Kidney (tissue), 14 donors: ENCODE measurements around the gene INPP5D. TPM values are rescaled to one million over a fixed set of nuclear protein-coding genes. Genes with fewer than 3 reads are reported as not detected.

ENCODE experiments used
- DNase-seq, 5 donors: peaks; one replicate each; pipeline ENCODE4 v3.0.0-alpha.2; 2013 to 2020
- FAIRE-seq: peaks from 2 replicates; lab custom pipeline; 2012; peaks lifted over from hg19 to GRCh38; lab: Jason Lieb, UNC
- H3K27ac ChIP-seq, 2 donors: one replicate each; pipeline ENCODE4 v1.7.0; 2013; ENCODE audit warnings: low read depth in 2 of 2, low read length in 2 of 2, inconsistent platforms in 1 of 2
- H3K27me3 ChIP-seq: one replicate; pipeline ENCODE4 v1.7.1; 2013; ENCODE audit warnings: low read length, inconsistent platforms; ENCODE audit not compliant: control insufficient read depth, insufficient read depth
- H3K36me3 ChIP-seq, 3 donors: one replicate each; pipeline versions ENCODE4 v1.7.0 to v1.7.1; 2013; ENCODE audit warnings: low read length in 3 of 3, control low read depth in 1 of 3, inconsistent platforms in 1 of 3; ENCODE audit not compliant: insufficient read depth in 3 of 3, control insufficient read depth in 2 of 3
- H3K4me1 ChIP-seq, 3 donors: one replicate each; pipeline versions ENCODE4 v1.7.0 to v1.7.1; 2013; ENCODE audit warnings: low read length in 3 of 3, inconsistent platforms in 1 of 3, low read depth in 1 of 3; ENCODE audit not compliant: control insufficient read depth in 2 of 3, insufficient read depth in 2 of 3
- H3K4me3 ChIP-seq, 3 donors: one replicate each; pipeline versions ENCODE4 v1.7.0 to v1.8.1; 2013; ENCODE audit warnings: low read length in 3 of 3, control low read depth in 1 of 3, inconsistent platforms in 1 of 3
- H3K9ac ChIP-seq, 3 donors: one replicate each; pipeline versions ENCODE4 v1.7.0 to v1.7.1; 2013; ENCODE audit warnings: low read length in 3 of 3, control low read depth in 1 of 3, inconsistent platforms in 1 of 3
- H3K9me3 ChIP-seq, 3 donors: one replicate each; pipeline versions ENCODE4 v1.7.0 to v1.7.1; 2013; ENCODE audit warnings: low read length in 3 of 3, control low read depth in 1 of 3, inconsistent platforms in 1 of 3; ENCODE audit not compliant: control insufficient read depth in 2 of 3, insufficient read depth in 1 of 3
- intact Hi-C: fragments of 100-400 bp; cut with DNase I; formaldehyde crosslinking; loops from one replicate; pipeline ENCODE4 v1.11.1; 2022
- polyA plus RNA-seq: library from polyadenylated mRNA; stranded (reverse); fragments of 350-450 nt; fragmentation: Illumina TruSeq; extraction: RNeasy Lipid Tissue Mini Kit (QIAGEN cat#74804); gene quantifications from one replicate; pipeline ENCODE4 v1.2.3, GENCODE V29; 2014; ENCODE audit warnings: low read depth, low replicate concordance; ENCODE audit not compliant: insufficient read depth
- total RNA-seq: library from RNA; stranded (reverse); fragmentation: NEBNext Ultra II Directional; extraction: Animal tissue kit (Norgen Biotek cat#: 25700); gene quantifications from one replicate; pipeline ENCODE4 v1.2.1, GENCODE V29; 2021
- TF ChIP-seq, protein P1 (sequence below): IDR thresholded peaks from 3 replicates; pipeline ENCODE4 v1.5.1; 2012; ENCODE audit warnings: mild to moderate bottlenecking, moderate library complexity, borderline replicate concordance; ENCODE audit not compliant: insufficient read depth; ENCODE audit errors: extremely low read depth
- donor health status: control.
- donor health status: control.
- donor health status: control.
- donor health status: control.
- donor health status: control.
- donor health status: DM: yes; HTN: yes; CAD: no.
- donor health status: Normal renal cell carcinoma (clear cell type).

INPP5D gene
- total and polyA plus RNA-seq, 2 donors from 2014 or later: 2.6 to 29.6 TPM

DNA sequence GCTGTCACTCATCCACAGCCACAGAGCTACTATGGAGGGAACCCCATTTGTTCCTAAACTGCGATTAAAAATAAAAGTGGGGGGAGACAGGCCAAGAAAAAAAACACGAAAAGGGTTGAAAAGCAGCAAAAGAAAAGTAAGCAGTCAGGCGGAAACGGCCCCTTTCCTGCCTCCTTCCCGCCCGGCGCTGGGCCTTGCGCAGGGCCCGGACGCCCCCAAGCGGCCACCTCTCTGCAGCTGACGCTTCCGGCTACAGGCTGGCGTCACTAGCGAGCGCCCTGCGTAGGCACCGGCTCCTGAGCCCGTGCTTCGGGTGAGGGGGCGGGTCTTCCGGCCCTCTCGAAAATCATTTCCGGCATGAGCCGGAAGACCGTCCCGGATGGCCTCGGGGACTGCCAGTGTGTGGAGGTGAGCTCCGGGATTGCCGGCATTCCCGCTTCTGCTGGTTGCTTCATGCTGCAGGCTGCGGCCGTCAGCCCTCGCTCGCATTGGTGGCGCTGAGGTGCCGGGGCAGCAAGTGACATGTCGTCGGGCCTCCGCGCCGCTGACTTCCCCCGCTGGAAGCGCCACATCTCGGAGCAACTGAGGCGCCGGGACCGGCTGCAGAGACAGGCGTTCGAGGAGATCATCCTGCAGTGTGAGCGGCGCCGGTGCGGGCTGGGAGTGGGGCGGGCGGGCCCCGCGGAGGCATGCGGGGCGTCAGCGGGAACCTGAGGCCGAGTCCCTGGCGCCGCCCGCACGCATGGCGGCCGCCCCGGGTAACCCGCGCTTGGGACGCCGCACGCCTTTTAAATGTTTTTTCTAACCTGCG lies 191.4 kb downstream of the INPP5D start, which contains the start of gene ATG16L1:
ATG16L1 (plus strand) TSS at position 368 of the 811 bp plus-strand sequence; CDS start at position 523, 155 bp downstream.
- peak within 1 kb of the TSS; percentile 87 to 95 (median 91) for H3K4me3 ChIP-seq
- H3K36me3 ChIP-seq: peaks cover 0 to 4% (median 0%) of the 10 kb centered on the region in 3 donors
- peak within 1 kb of the TSS; percentile 70 to 73 (median 71) for H3K9ac ChIP-seq
- peaks cover 2 to 5% (median 5%) of the 10 kb centered on the region in 3 donors for H3K4me1 ChIP-seq
- TF ChIP-seq, protein P1, sequence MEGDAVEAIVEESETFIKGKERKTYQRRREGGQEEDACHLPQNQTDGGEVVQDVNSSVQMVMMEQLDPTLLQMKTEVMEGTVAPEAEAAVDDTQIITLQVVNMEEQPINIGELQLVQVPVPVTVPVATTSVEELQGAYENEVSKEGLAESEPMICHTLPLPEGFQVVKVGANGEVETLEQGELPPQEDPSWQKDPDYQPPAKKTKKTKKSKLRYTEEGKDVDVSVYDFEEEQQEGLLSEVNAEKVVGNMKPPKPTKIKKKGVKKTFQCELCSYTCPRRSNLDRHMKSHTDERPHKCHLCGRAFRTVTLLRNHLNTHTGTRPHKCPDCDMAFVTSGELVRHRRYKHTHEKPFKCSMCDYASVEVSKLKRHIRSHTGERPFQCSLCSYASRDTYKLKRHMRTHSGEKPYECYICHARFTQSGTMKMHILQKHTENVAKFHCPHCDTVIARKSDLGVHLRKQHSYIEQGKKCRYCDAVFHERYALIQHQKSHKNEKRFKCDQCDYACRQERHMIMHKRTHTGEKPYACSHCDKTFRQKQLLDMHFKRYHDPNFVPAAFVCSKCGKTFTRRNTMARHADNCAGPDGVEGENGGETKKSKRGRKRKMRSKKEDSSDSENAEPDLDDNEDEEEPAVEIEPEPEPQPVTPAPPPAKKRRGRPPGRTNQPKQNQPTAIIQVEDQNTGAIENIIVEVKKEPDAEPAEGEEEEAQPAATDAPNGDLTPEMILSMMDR: peak; percentile 93
- H3K9me3 ChIP-seq: no peaks in the 10 kb centered on the region
- peak within 1 kb of the TSS; percentile 51 to 81 for H3K27ac ChIP-seq
- intact Hi-C loops: loop anchor here (10.0 kb wide), 1 partner anchor 397 kb away; no protein-coding TSS in a partner anchor
- FAIRE-seq: peak; percentile 38
- H3K27me3 ChIP-seq: no peaks in the 10 kb centered on the region
- DNase-seq: peak; percentile 97 to 99 (median 98)

DNA sequence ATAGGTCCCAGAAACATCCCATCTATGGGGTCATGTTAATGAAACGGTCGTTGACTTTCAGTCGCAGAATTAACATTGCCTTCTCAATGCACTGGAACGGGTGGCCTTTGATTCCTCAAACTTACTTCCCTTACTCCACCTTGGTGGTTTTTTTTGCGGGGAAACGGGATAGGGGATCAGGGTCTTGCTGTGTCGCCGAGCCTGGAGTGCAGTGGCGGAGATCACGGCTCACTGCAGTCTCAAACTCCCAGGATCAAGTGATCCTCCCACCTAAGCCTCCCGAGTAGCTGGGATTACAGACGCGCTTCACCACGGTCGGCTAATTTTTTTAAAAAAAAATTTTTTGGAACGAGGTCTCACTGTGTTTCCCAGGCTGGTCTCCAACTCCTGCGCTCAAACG lies 192.1 kb downstream of the INPP5D start:
- Histone ChIP-seq H3K9me3 (no peaks in the 10 kb centered on the region), H3K4me3 (peak overlapping the region; percentile 87 to 95 (median 91)), H3K27me3 (no peaks in the 10 kb centered on the region), H3K36me3 (peaks cover 0 to 7% (median 2%) of the 10 kb centered on the region in 3 donors), H3K9ac (peak overlapping the region; percentile 70 to 73 (median 71)), H3K27ac (no peak overlapping the region), H3K4me1 (peaks cover 2 to 5% (median 5%) of the 10 kb centered on the region in 3 donors)
- FAIRE-seq (no peak), DNase-seq (peak in 3 of 5 donors; percentile 25 to 49 (median 27))
- TF ChIP-seq, protein P1: no peak
- intact Hi-C loops: loop anchor here (10.0 kb wide), 1 partner anchor 397 kb away; no protein-coding TSS in a partner anchor

DNA sequence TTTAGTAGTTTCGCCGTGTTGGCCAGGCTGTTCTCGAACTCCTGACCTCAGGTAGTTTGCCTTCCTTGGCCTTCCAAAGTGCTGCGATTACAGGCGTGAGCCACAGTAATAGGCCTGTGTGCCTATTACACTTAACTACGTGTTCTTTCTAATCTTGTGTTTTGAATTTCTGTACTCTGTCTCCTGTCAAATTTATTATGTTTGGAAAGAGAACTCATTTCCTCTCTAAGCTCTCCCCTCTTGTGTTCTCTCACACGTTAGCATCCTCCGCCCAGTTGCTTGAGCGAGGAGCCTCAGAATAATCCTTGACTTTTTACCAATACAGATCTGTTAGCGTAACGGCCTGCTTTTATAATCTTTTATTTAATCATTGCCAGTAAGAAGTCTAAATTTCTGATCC lies 195.0 kb downstream of the INPP5D start:
- intact Hi-C loops: loop anchor here (10.0 kb wide), 1 partner anchor 400 kb away; no protein-coding TSS in a partner anchor
- no peaks in the 10 kb centered on the region for H3K9me3 ChIP-seq
- DNase-seq: no peak
- FAIRE-seq: no peak
- H3K9ac ChIP-seq: no peak overlapping the region
- no peaks in the 10 kb centered on the region for H3K27me3 ChIP-seq
- no peak overlapping the region for H3K27ac ChIP-seq
- TF ChIP-seq, protein P1: no peak
- no peak overlapping the region for H3K4me3 ChIP-seq
- peaks cover 0 to 27% (median 7%) of the 10 kb centered on the region in 3 donors for H3K36me3 ChIP-seq
- peaks cover 2 to 5% (median 5%) of the 10 kb centered on the region in 3 donors for H3K4me1 ChIP-seq
